Tibial artery (tissue), 4 donors: ENCODE measurements around the gene ARHGEF25.

ENCODE experiments used
- DNase-seq, 2 donors: peaks; one replicate each; pipeline ENCODE4 v3.0.0-alpha.2; 2019
- H3K27ac ChIP-seq, 2 donors: fragments of 200-600 bp; sonication (generic) in 1 of 2; 1 replicate in 1 of 2; 2 replicates in 1 of 2; pipeline ENCODE4 v1.5.1; 2018 to 2019; ENCODE audit warnings: mild to moderate bottlenecking in 1 of 2
- H3K27me3 ChIP-seq, 2 donors: fragments of 200-600 bp; sonication (generic) in 1 of 2; one replicate each; pipeline versions ENCODE4 v1.5.1 to v1.6.0; 2016 to 2019
- H3K36me3 ChIP-seq, 3 donors: fragments of 200-600 bp; sonication (generic) in 2 of 3; one replicate each; pipeline ENCODE4 v1.5.1; 2016 to 2019; ENCODE audit warnings: mild to moderate bottlenecking in 2 of 3
- H3K4me1 ChIP-seq, 4 donors: fragments of 200-600 bp; sonication (generic) in 2 of 4; 1 replicate in 3 of 4; 2 replicates in 1 of 4; pipeline ENCODE4 v1.5.1; 2016 to 2019
- H3K4me3 ChIP-seq, 2 donors: fragments of 200-600 bp; sonication (generic) in 1 of 2; 1 replicate in 1 of 2; 2 replicates in 1 of 2; pipeline ENCODE4 v1.5.1; 2018 to 2019; ENCODE audit warnings: mild to moderate bottlenecking in 2 of 2
- H3K9me3 ChIP-seq, 3 donors: fragments of 200-600 bp; sonication (generic) in 1 of 3; one replicate each; pipeline ENCODE4 v1.5.1; 2016 to 2019
- intact Hi-C: fragments of 100-400 bp; cut with DNase I; formaldehyde crosslinking; loops from one replicate; pipeline ENCODE4 v1.15.0; 2023; ENCODE audit warnings: low total_unique reads
- TF ChIP-seq, protein P1 (sequence below), 2 experiments: fragments of 200-600 bp in 1 of 2; fragments of 450-650 bp in 1 of 2; IDR thresholded peaks; one replicate each; pipeline ENCODE4 v1.5.1; 2017 to 2019; ENCODE audit warnings: antibody characterized with exemption in 2 of 2, mild to moderate bottlenecking in 1 of 2, moderate library complexity in 1 of 2

ARHGEF25 gene

DNA sequence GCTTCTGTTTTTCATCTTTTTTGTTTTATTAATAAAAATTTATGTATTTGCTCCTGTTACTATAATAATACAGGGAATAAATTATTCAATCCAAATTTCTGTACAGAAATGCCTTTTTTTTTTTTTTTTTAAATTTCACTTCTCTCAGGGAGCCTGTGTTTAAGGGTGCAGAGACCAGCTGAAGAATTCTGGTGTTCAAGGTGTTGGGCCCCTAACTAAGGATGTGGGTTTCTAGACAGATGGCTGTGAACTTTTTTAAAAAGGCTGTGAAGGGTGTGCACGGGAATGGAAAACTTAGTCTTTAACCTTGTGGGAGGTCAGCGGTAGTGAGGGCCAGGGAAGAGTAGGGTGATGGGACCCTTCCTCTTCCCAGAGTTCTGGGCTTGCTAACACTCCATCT is 7.9 kb upstream of the ARHGEF25 start:
- H3K4me3 ChIP-seq: peak overlapping the region in 1 of 2 donors; percentile 89
- DNase-seq: no peak
- peak overlapping the region; percentile 99 to 100 for H3K27ac ChIP-seq
- TF ChIP-seq, protein P1, sequence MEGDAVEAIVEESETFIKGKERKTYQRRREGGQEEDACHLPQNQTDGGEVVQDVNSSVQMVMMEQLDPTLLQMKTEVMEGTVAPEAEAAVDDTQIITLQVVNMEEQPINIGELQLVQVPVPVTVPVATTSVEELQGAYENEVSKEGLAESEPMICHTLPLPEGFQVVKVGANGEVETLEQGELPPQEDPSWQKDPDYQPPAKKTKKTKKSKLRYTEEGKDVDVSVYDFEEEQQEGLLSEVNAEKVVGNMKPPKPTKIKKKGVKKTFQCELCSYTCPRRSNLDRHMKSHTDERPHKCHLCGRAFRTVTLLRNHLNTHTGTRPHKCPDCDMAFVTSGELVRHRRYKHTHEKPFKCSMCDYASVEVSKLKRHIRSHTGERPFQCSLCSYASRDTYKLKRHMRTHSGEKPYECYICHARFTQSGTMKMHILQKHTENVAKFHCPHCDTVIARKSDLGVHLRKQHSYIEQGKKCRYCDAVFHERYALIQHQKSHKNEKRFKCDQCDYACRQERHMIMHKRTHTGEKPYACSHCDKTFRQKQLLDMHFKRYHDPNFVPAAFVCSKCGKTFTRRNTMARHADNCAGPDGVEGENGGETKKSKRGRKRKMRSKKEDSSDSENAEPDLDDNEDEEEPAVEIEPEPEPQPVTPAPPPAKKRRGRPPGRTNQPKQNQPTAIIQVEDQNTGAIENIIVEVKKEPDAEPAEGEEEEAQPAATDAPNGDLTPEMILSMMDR (IDR thresholded peaks at IDR 0.05): no peak
- intact Hi-C loops: no loop called here
- peaks cover 0 to 29% (median 19%) of the 10 kb centered on the region in 4 donors for H3K4me1 ChIP-seq
- no peaks in the 10 kb centered on the region for H3K9me3 ChIP-seq
- H3K27me3 ChIP-seq: no peaks in the 10 kb centered on the region
- peaks cover 14 to 64% (median 35%) of the 10 kb centered on the region in 3 donors for H3K36me3 ChIP-seq

DNA sequence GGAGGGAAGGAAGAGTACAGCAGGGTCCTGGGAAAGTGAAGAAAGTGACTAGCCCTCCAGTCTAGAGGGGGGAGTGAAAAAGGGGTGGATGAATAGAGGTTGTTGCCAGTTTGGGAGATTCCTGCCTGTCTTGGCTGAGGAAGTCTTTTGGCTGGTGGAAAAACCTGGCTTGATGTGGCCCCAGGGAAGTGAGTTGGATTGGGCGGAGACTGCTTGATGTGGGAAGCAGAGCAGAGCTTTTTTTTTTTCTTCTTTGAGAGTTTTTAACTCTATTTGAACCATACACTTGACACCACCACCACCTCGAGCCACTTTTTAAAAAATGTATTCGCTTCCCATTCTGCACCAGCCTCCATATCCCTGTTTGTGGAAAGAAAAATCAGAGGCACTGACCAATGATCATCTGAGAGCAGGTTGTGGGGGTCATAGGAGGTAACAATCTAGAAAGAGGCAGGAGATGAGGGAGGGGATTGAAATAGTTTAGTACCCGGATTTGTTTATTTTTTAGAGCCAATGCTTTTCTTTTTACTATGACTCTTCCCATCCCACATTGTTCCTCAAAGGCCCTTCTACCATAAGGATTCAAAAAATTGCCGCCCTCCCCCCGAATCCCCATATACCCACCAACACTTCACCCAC is 7.3 kb upstream of the ARHGEF25 start:
- Histone ChIP-seq H3K4me1 (peaks cover 0 to 32% (median 20%) of the 10 kb centered on the region in 4 donors), H3K27me3 (no peaks in the 10 kb centered on the region), H3K4me3 (peak overlapping the region; percentile 83 to 89), H3K36me3 (peaks cover 14 to 64% (median 33%) of the 10 kb centered on the region in 3 donors), H3K27ac (peak overlapping the region; percentile 99 to 100), H3K9me3 (no peaks in the 10 kb centered on the region)
- TF ChIP-seq, protein P1 (IDR thresholded peaks at IDR 0.05): no peak
- intact Hi-C loops: no loop called here
- DNase-seq: peak; percentile 72 to 93

DNA sequence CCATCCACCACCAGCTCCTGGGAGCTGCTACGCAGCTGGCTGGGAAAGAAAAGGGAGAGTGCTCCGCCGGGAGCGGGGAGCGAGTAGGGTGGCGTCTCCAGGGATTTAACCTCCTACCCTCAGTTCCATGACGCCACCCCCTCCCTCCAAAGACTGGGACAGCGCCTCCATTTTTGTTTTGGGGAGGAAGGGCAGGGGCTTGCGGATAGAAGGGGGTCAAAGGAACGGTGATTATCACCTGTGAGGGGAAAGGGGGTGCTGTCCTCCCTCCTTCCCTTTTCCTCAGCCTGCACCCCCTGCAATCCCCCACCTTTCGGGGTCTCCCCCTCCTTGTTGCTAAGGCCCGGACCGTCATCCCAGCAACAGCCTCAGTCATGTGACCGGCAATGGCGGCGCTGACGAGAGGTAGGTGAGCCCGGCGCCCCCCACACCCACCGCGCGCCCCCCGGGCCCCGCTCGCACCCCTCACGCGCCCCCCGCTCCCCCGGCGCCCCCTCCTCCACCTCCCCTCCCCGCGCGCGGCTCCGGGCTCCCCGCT is 6.7 kb upstream of the ARHGEF25 start, which contains the start of gene DTX3:
Gene DTX3, plus strand, starts transcription at position 371 of the 538 bp plus-strand sequence. CDS start 1,694 bp downstream, outside the sequence.
- intact Hi-C loops: no loop called here
- peak; percentile 59 to 83 for DNase-seq
- Histone ChIP-seq H3K27ac (peak within 1 kb of the TSS; percentile 99 to 100), H3K4me1 (peaks cover 0 to 38% (median 26%) of the 10 kb centered on the region in 4 donors), H3K9me3 (no peaks in the 10 kb centered on the region), H3K27me3 (no peaks in the 10 kb centered on the region), H3K36me3 (peaks cover 12 to 58% (median 27%) of the 10 kb centered on the region in 3 donors), H3K4me3 (peak within 1 kb of the TSS; percentile 83 to 89)
- TF ChIP-seq, protein P1 (IDR thresholded peaks at IDR 0.05): no peak

DNA sequence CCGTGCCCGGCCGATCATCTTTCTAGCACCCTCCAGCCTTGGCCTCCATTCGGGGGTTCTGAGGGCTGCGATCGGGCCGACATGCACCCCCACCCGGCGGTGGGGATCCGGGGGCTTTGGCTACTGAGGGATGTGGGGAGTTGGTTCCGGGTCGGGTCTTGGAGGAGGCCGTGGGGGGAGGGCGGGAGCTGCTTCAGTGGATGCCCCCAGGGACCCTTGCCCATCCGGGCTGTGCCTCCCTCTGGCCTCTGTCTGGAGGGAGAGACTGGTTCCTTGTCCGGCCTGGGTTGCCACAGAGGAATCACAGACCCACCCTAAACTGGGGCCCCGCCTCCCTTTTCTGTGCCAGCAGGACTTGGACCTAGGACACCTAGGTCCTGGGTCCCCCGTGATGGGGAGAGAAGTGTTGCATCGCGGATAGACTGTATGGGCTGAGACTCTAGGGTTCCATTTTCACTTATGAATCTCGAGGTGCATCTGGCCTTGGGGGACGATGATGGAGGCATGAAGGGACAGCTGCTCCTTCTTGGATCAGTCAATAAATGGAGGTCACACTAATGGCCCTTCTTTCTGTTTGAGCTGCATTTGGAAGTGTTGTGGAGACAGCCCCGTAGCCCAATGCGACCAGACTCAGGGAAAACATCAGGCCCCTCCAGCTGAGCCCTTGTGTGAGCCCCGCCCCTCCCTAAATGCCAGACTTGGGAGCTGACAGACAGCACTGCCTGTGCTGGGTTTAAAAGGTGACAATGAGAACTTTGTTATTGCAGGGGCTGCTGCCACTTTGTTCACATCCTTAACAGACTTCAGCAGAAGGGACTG is 6.0 kb upstream of the ARHGEF25 start:
- Histone ChIP-seq H3K4me3 (peak overlapping the region; percentile 83 to 89), H3K36me3 (peaks cover 8 to 51% (median 20%) of the 10 kb centered on the region in 3 donors), H3K4me1 (peaks cover 0 to 45% (median 33%) of the 10 kb centered on the region in 4 donors), H3K27ac (peak overlapping the region; percentile 99 to 100), H3K27me3 (no peaks in the 10 kb centered on the region), H3K9me3 (no peaks in the 10 kb centered on the region)
- TF ChIP-seq, protein P1 (IDR thresholded peaks at IDR 0.05): no peak
- intact Hi-C loops: no loop called here
- DNase-seq: peak; percentile 65 to 89

DNA sequence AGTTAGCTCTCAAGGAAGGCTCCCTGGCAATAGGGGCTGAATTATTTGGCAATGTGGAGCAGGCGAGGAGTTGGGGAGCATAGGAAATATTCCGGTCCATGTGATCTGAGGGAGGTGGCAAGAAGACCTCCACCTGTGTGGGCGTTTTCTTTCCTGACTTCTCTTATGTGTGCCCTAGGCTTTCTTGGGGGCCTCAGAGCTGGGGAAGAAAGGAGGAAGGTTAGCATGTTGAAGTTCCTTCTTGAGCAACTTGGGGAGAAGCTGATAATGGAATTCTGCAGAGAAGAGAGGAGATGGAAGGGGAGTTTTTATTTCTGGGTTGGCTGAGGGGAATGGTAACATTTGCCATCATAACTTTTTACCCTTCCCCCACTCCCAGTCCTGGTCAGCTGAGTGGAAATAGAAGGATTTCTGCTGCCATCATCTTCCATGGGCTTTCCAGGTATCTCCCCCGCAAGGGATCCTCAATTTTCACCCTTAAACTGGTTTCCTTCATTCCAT is 5.4 kb upstream of the ARHGEF25 start:
- Histone ChIP-seq H3K4me3 (peak overlapping the region; percentile 83 to 89), H3K4me1 (peaks cover 0 to 48% (median 35%) of the 10 kb centered on the region in 4 donors), H3K36me3 (peaks cover 3 to 45% (median 13%) of the 10 kb centered on the region in 3 donors), H3K9me3 (no peaks in the 10 kb centered on the region), H3K27ac (peak overlapping the region; percentile 99 to 100), H3K27me3 (no peaks in the 10 kb centered on the region)
- no peak for DNase-seq
- TF ChIP-seq, protein P1 (IDR thresholded peaks at IDR 0.05): no peak
- intact Hi-C loops: no loop called here
